Osteocyte (in vitro differentiated cells): ENCODE measurements around the gene TMOD4. TPM values are rescaled to one million over a fixed set of nuclear protein-coding genes. Genes with fewer than 3 reads are reported as not detected.
A peak's percentile ranks its signal among the peaks of the same experiment; 100 is the strongest.

Experiments
- DNase-seq: peaks from one replicate; pipeline ENCODE4 v3.0.0; 2021; ENCODE audit warnings: mixed read lengths; ENCODE audit not compliant: unreplicated experiment; ENCODE audit errors: extremely low spot score
- H3K27ac Mint-ChIP-seq: one replicate; pipeline ENCODE4 v1.8.0; 2021; ENCODE audit warnings: mild to moderate bottlenecking, mixed read lengths; ENCODE audit not compliant: unreplicated experiment
- H3K27me3 Mint-ChIP-seq: one replicate; pipeline ENCODE4 v1.8.0; 2021; ENCODE audit warnings: mixed read lengths; ENCODE audit not compliant: unreplicated experiment
- H3K36me3 Mint-ChIP-seq: one replicate; pipeline ENCODE4 v1.8.0; 2021; ENCODE audit warnings: mixed read lengths; ENCODE audit not compliant: unreplicated experiment
- H3K4me1 Mint-ChIP-seq: one replicate; pipeline ENCODE4 v1.8.0; 2021; ENCODE audit warnings: mixed read lengths; ENCODE audit not compliant: unreplicated experiment
- H3K4me3 Mint-ChIP-seq: one replicate; pipeline ENCODE4 v1.8.0; 2021; ENCODE audit warnings: mild to moderate bottlenecking, moderate library complexity, mixed read lengths; ENCODE audit not compliant: unreplicated experiment
- H3K9me3 Mint-ChIP-seq: one replicate; pipeline ENCODE4 v1.8.0; 2021; ENCODE audit warnings: mixed read lengths; ENCODE audit not compliant: unreplicated experiment
- total RNA-seq: library from RNA; stranded (reverse); gene quantifications from 2 replicates; pipeline ENCODE4 v1.2.1, GENCODE V29; 2021
- TF ChIP-seq, protein P1 (sequence below): fragments of 200-600 bp; sonication (generic); IDR thresholded peaks from 2 replicates; pipeline ENCODE4 v1.5.0; 2021; ENCODE audit warnings: antibody characterized with exemption, mild to moderate bottlenecking, moderate library complexity

The TMOD4 gene
- total RNA-seq, 1 donor from 2014 or later = not detected

DNA sequence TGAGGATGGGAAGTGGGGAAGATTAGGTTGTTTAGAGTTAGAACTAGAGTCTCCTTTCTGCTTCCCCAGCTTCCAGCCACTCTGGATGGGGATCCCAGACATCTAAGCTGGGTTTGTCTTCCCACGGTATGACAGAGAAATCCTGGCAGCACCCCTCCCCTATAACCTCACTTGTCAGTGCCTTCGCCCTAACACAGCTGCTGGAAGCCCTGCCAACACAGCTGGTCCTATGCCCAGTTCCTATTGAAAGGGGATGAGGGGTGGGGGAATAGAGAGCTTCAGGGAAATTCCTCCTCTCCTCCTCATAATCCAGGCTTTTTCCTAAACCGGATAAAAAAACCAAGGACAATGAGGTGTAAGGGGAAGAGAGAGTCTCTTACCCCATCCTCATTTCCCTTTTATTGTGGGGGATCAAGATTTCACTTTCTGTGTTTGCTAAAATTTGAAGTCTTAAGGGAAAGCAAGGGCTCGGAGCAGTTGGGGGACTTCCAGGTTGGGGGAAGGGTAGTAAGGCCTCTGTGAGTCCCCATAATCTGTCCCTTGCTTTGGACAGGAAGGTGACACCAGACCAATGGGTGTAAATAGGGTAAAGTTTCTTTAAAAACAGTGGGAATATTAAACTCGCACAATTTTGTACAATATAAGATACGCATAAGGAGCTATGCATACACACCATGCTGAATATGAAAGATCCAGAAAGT, 590 bp downstream of the TMOD4 start:
- TF ChIP-seq, protein P1, sequence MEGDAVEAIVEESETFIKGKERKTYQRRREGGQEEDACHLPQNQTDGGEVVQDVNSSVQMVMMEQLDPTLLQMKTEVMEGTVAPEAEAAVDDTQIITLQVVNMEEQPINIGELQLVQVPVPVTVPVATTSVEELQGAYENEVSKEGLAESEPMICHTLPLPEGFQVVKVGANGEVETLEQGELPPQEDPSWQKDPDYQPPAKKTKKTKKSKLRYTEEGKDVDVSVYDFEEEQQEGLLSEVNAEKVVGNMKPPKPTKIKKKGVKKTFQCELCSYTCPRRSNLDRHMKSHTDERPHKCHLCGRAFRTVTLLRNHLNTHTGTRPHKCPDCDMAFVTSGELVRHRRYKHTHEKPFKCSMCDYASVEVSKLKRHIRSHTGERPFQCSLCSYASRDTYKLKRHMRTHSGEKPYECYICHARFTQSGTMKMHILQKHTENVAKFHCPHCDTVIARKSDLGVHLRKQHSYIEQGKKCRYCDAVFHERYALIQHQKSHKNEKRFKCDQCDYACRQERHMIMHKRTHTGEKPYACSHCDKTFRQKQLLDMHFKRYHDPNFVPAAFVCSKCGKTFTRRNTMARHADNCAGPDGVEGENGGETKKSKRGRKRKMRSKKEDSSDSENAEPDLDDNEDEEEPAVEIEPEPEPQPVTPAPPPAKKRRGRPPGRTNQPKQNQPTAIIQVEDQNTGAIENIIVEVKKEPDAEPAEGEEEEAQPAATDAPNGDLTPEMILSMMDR = no peak
- H3K36me3 Mint-ChIP-seq = peaks cover 30% of the 10 kb centered on the region
- no peak for DNase-seq
- no peaks in the 10 kb centered on the region for H3K4me1 Mint-ChIP-seq
- no peak overlapping the region for H3K4me3 Mint-ChIP-seq
- no peak overlapping the region for H3K27ac Mint-ChIP-seq
- H3K9me3 Mint-ChIP-seq = no peaks in the 10 kb centered on the region
- H3K27me3 Mint-ChIP-seq = no peaks in the 10 kb centered on the region

DNA sequence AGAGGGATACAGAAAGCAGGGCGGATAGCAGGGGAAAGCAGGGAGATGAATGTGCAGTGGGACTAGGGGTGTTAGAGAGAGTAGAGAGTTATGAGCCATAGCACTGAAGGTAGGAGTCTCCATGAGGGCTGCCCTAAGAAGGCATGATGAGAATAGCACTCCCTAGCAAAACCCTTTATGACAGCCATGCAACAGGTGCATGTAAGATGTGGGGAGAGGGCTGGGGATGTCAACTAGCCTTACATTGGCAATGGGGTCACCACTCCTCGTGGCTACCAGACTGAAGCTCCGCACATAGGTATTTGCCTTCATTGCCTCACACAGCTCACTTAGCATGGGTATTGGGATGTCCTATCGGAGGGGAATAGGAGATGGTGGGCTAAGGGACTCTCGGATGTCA, 4.6 kb downstream of the TMOD4 start:
- peaks cover 18% of the 10 kb centered on the region for H3K36me3 Mint-ChIP-seq

DNA sequence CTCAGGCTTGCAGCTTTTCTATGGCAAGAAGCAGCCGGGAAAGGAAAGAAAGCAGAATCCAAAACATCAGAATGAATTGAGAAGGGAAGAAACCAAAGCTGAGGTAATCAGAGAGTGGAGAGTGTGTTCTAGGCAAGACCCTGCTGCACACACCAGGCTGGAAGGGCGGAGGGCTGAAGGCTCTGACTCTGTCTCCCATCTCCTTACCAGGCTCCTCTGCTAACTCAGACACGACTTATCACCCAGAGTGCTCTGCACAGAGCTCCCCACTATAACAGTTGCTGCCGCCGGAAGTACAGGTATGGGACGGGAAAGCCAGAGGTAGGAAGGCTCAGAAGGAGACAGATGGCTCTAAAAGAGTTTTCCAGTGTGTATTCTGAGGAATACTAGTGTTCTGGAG, 8.7 kb downstream of the TMOD4 start:
- no peaks in the 10 kb centered on the region for H3K27me3 Mint-ChIP-seq
- H3K4me3 Mint-ChIP-seq = peak overlapping the region; percentile 98
- TF ChIP-seq, protein P1 = no peak
- no peaks in the 10 kb centered on the region for H3K9me3 Mint-ChIP-seq
- H3K27ac Mint-ChIP-seq = peak overlapping the region; percentile 97
- no peak for DNase-seq
- H3K4me1 Mint-ChIP-seq = peaks cover 31% of the 10 kb centered on the region
- H3K36me3 Mint-ChIP-seq = peaks cover 14% of the 10 kb centered on the region

More for the DNA sequence above, 4.6 kb downstream of the TMOD4 start:
- Mint-ChIP-seq H3K27ac (no peak overlapping the region), H3K4me3 (no peak overlapping the region), H3K9me3 (no peaks in the 10 kb centered on the region), H3K4me1 (peaks cover 12% of the 10 kb centered on the region), H3K27me3 (no peaks in the 10 kb centered on the region)
- DNase-seq = no peak
- TF ChIP-seq, protein P1 = no peak

DNA sequence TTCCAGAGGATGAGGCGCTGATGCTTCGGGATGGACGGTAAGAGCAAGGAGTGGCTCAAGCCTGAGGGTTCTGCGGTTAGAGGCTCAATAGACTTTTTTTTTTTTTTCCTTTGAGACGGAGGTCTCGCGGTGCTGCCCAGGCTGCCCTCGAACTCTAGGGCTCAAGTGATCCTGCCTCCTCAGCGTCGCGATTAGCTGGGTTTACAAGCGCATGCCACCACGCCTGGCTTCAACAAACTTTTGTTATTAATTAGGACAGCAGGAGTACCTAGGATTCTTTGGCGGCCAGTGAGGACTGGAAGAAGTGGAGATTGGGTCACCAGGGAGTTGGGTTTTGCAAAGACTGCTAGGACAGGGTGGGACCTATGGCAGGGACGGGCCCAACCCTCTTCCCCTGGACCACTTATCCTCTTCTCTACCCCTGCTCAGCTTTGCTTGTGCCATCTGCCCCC, 9.2 kb downstream of the TMOD4 start:
- H3K4me1 Mint-ChIP-seq = peaks cover 31% of the 10 kb centered on the region
- H3K27me3 Mint-ChIP-seq = no peaks in the 10 kb centered on the region
- H3K36me3 Mint-ChIP-seq = peaks cover 17% of the 10 kb centered on the region
- H3K4me3 Mint-ChIP-seq = peak overlapping the region; percentile 98
- TF ChIP-seq, protein P1 = no peak
- DNase-seq = no peak
- H3K27ac Mint-ChIP-seq = peak overlapping the region; percentile 97
- no peaks in the 10 kb centered on the region for H3K9me3 Mint-ChIP-seq

DNA sequence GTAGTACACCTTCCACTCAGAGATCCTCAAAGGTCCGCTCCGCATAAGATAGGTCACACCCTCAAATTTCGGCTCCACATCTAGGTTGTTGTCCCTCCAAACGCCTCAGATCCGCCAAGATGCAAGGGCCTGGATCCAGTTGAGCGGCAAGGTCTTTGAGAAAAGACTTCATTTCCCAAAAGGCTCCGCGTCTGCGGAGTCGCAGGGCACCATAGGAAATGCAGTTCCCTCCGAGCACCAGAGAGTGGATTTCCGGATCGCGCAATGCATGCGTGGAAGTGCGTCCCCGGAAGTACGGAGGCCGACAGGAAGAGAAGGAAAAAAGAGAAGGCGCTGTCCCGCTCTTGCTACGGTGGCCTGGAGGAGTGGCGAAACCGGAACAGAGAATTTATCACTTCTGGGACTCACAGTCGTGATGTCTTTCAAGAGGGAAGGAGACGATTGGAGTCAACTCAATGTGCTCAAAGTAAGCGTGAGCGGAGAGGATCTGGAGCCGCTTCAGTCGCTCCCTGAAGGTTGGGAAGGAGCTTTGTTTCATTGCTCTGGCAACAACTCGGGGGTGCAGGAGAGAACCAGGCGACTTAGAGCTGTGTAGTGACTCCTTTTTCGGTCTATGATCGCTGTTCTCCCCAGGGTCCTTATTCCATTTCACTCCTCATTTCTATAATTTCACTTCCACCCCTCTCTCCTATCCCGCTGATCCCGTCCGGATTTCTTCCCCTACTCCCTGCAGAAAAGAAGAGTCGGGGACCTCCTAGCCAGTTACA, 9.9 kb downstream of the TMOD4 start, which contains the start of the genes LYSMD1 and SCNM1:
Gene LYSMD1, minus strand, starts transcription at position 165 of the 767 bp plus-strand sequence. CDS start 644 bp downstream, outside the sequence.
Gene SCNM1, plus strand, starts transcription at position 407 of the 767 bp plus-strand sequence. Its CDS starts 9 bp downstream, at position 416.
- TF ChIP-seq, protein P1 = no peak
- Mint-ChIP-seq H3K36me3 (peaks cover 17% of the 10 kb centered on the region), H3K27me3 (no peaks in the 10 kb centered on the region), H3K4me3 (peak within 1 kb of the TSS; percentile 98), H3K4me1 (peaks cover 31% of the 10 kb centered on the region), H3K27ac (peak within 1 kb of the TSS; percentile 97), H3K9me3 (no peaks in the 10 kb centered on the region)
- peak; percentile 97 for DNase-seq
